HG02588 (cell line): Measurements from ENCODE around the gene CARS1.

ENCODE experiments used
- ATAC-seq: cut with Tn5 transposase; IDR thresholded peaks from one replicate; pipeline ENCODE4 v1.9.1; 2021; ENCODE audit warnings: mild to moderate bottlenecking, moderate library complexity; ENCODE audit not compliant: unreplicated experiment

The CARS1 gene

GRCh38 chr11:2994336-2994730, 62.9 kb downstream of the CARS1 start:
- ATAC-seq: no peak

GRCh38 chr11:2992997-2993325, 64.3 kb downstream of the CARS1 start:
- ATAC-seq: no peak

GRCh38 chr11:2992234-2992996, 64.8 kb downstream of the CARS1 start, which contains the start of gene NAP1L4:
Gene NAP1L4 (minus strand): TSS chr11:2992329. CDS start chr11:2979220, 13,109 bp downstream.
- peak; percentile 79 for ATAC-seq

- peak; percentile 44 for ATAC-seq
Observed at GRCh38 chr11:2991452-2992233, 65.6 kb downstream of the CARS1 start.

GRCh38 chr11:2990617-2991451, 66.4 kb downstream of the CARS1 start:
- no peak for ATAC-seq

- ATAC-seq: no peak
Observed at GRCh38 chr11:2989551-2989950, 67.7 kb downstream of the CARS1 start.

GRCh38 chr11:2989006-2989405, 68.2 kb downstream of the CARS1 start:
- ATAC-seq: no peak

- no peak for ATAC-seq
Observed at GRCh38 chr11:2987881-2988861, 69.1 kb downstream of the CARS1 start.

GRCh38 chr11:2983908-2984307, 73.3 kb downstream of the CARS1 start:
- ATAC-seq: no peak

GRCh38 chr11:2982214-2982613, 75.0 kb downstream of the CARS1 start:
- no peak for ATAC-seq

GRCh38 chr11:2981130-2981529, 76.1 kb downstream of the CARS1 start:
- ATAC-seq: no peak

- no peak for ATAC-seq
Observed at GRCh38 chr11:2980168-2980840, 76.9 kb downstream of the CARS1 start.

GRCh38 chr11:2977113-2977512, 80.1 kb downstream of the CARS1 start:
- ATAC-seq: no peak

GRCh38 chr11:2976294-2977063, 80.7 kb downstream of the CARS1 start:
- ATAC-seq: no peak

- no peak for ATAC-seq
Observed at GRCh38 chr11:2975594-2975993, 81.6 kb downstream of the CARS1 start.

- no peak for ATAC-seq
Observed at GRCh38 chr11:2974272-2974671, 83.0 kb downstream of the CARS1 start.

- ATAC-seq: no peak
Observed at GRCh38 chr11:2968341-2968900, 88.8 kb downstream of the CARS1 start.

- no peak for ATAC-seq
Observed at GRCh38 chr11:2964782-2965181, 92.4 kb downstream of the CARS1 start.

GRCh38 chr11:2963761-2964160, 93.5 kb downstream of the CARS1 start:
- ATAC-seq: no peak
